Uterus (tissue), 2 donors: Measurements from ENCODE around the gene SLC25A47.

ENCODE experiments used
- CTCF ChIP-seq, 4 experiments: fragments of 200-600 bp in 2 of 4; fragments of 450-650 bp in 2 of 4; sonication (generic) in 2 of 4; IDR thresholded peaks; one replicate each; pipeline ENCODE4 v1.5.1; 2016 to 2019; ENCODE audit warnings: antibody characterized with exemption in 4 of 4, mild to moderate bottlenecking in 2 of 4, moderate library complexity in 1 of 4
- POLR2A ChIP-seq, 2 donors: fragments of 450-650 bp; IDR thresholded peaks; one replicate each; pipeline ENCODE4 v1.6.1; 2016; ENCODE audit warnings: antibody characterized with exemption in 2 of 2, mild to moderate bottlenecking in 1 of 2, moderate library complexity in 1 of 2

GRCh38 chr14:100336618-100337530 lies 13.7 kb downstream of the SLC25A47 start:
- TF ChIP-seq POLR2A (IDR thresholded peaks at IDR 0.05) (no peak), CTCF (IDR thresholded peaks at IDR 0.05) (no peak)
